ENCODE data around the gene DOCK9. TPM values are rescaled to one million over a fixed set of nuclear protein-coding genes. Genes with fewer than 3 reads are reported as not detected.

The DOCK9 gene
- total and polyA plus RNA-seq, 2 donors (not counting 1 experiment from before 2014, with no cell fraction given): 18.5 to 28.0 TPM

- TF ChIP-seq EZH2 (IDR thresholded peaks at IDR 0.05; ENCODE audit: borderline replicate concordance, insufficient read depth, low read depth, low read length, poor library complexity, severe bottlenecking) (no peak), CTCF (IDR thresholded peaks at IDR 0.05) (no peak)
- WGBS (ENCODE audit: insufficient coverage): 100% methylated on average over 2 of the region's 4 CpGs
- H3K36me3 ChIP-seq (replicated peaks in 1 of 2; ENCODE audit: control extremely low read depth in 1 of 2, control insufficient read depth in 1 of 2, extremely low read depth in 1 of 2, insufficient read depth in 2 of 2, low read length in 1 of 2): no peaks in the 10 kb centered on the region
- Mint-ChIP-seq H3K4me1 (no peaks in the 10 kb centered on the region), H3K9me3 (ENCODE audit: insufficient read depth) (no peaks in the 10 kb centered on the region), H3K4me3 (no peak overlapping the region), H3K27ac (no peak overlapping the region), H3K27me3 (no peaks in the 10 kb centered on the region)
- ATAC-seq (ENCODE audit: low read depth): no peak
- ChIA-PET CTCF (no interaction called here), POLR2A (no interaction called here)
- DNase-seq: no peak
- intact Hi-C loops (cut with micrococcal nuclease): no loop called here
- H3K79me2 ChIP-seq (ENCODE audit: control insufficient read depth, insufficient read depth, low read length): no peaks in the 10 kb centered on the region
- no peak overlapping the region for H3K4me2 ChIP-seq (replicated peaks; ENCODE audit: low read depth, low read length, poor library complexity, severe bottlenecking)
- H3K4me1 ChIP-seq (ENCODE audit: control insufficient read depth in 2 of 2, insufficient read depth in 2 of 2, low read length in 2 of 2): no peaks in the 10 kb centered on the region
- H3K27me3 ChIP-seq (replicated peaks in 1 of 4; ENCODE audit: control extremely low read depth in 1 of 4, control insufficient read depth in 3 of 4, insufficient read depth in 4 of 4, low read length in 3 of 4): no peaks in the 10 kb centered on the region
- H3K9me3 ChIP-seq (ENCODE audit: control extremely low read depth in 1 of 3, control insufficient read depth in 2 of 3, insufficient read depth in 1 of 3, low read length in 2 of 3): no peaks in the 10 kb centered on the region
- no peak overlapping the region for H3K9ac ChIP-seq (ENCODE audit: low read length)
- H2AFZ ChIP-seq (ENCODE audit: insufficient read depth, low read depth, low read length, poor library complexity, severe bottlenecking): no peak overlapping the region
- H3K4me3 ChIP-seq (ENCODE audit: control extremely low read depth in 1 of 5, extremely low read depth in 1 of 5, insufficient read depth in 1 of 5, low read depth in 2 of 5, low read length in 4 of 5): no peak overlapping the region
- no peaks in the 10 kb centered on the region for H4K20me1 ChIP-seq (ENCODE audit: control insufficient read depth, insufficient read depth, low read length, poor library complexity, severe bottlenecking)
- H3K27ac ChIP-seq (ENCODE audit: low read length in 2 of 2): no peak overlapping the region
Measured at GRCh38 chr13:98967491-98967890, 10.4 kb downstream of the DOCK9 start.

DNA sequence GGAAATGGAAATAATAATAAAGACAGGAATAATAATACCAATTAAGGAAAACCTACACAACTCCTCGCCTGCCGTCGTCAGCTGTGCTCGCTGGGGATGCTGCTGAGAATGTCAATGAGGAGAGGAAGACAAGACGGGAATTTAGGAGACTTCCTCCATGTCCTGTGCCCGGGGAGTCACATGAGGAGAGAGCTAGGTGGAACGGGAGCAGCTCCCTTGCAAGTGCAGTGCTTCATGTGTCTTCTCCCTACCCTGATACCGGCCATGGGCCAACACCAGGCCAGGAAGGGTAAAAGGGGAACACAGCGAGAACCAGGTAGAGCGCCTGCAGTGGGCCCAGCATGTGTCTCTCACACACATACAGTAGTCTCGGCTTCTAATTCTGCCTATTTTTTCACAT lies 11.8 kb downstream of the DOCK9 start:
- Mint-ChIP-seq H3K4me1 (no peaks in the 10 kb centered on the region), H3K4me3 (no peak overlapping the region), H3K9me3 (ENCODE audit: insufficient read depth) (no peaks in the 10 kb centered on the region), H3K27ac (no peak overlapping the region), H3K27me3 (no peaks in the 10 kb centered on the region)
- Histone ChIP-seq H3K27ac (ENCODE audit: low read length in 2 of 2) (no peak overlapping the region), H3K9me3 (ENCODE audit: control extremely low read depth in 1 of 3, control insufficient read depth in 2 of 3, insufficient read depth in 1 of 3, low read length in 2 of 3) (no peaks in the 10 kb centered on the region), H3K36me3 (replicated peaks in 1 of 2; ENCODE audit: control extremely low read depth in 1 of 2, control insufficient read depth in 1 of 2, extremely low read depth in 1 of 2, insufficient read depth in 2 of 2, low read length in 1 of 2) (no peaks in the 10 kb centered on the region), H3K4me3 (ENCODE audit: control extremely low read depth in 1 of 5, extremely low read depth in 1 of 5, insufficient read depth in 1 of 5, low read depth in 2 of 5, low read length in 4 of 5) (no peak overlapping the region), H3K4me2 (replicated peaks; ENCODE audit: low read depth, low read length, poor library complexity, severe bottlenecking) (no peak overlapping the region), H3K4me1 (ENCODE audit: control insufficient read depth in 2 of 2, insufficient read depth in 2 of 2, low read length in 2 of 2) (no peaks in the 10 kb centered on the region), H3K9ac (ENCODE audit: low read length) (no peak overlapping the region), H4K20me1 (ENCODE audit: control insufficient read depth, insufficient read depth, low read length, poor library complexity, severe bottlenecking) (no peaks in the 10 kb centered on the region), H2AFZ (ENCODE audit: insufficient read depth, low read depth, low read length, poor library complexity, severe bottlenecking) (no peak overlapping the region), H3K27me3 (replicated peaks in 1 of 4; ENCODE audit: control extremely low read depth in 1 of 4, control insufficient read depth in 3 of 4, insufficient read depth in 4 of 4, low read length in 3 of 4) (no peaks in the 10 kb centered on the region), H3K79me2 (ENCODE audit: control insufficient read depth, insufficient read depth, low read length) (no peaks in the 10 kb centered on the region)
- TF ChIP-seq EZH2 (IDR thresholded peaks at IDR 0.05; ENCODE audit: borderline replicate concordance, insufficient read depth, low read depth, low read length, poor library complexity, severe bottlenecking): no peak
- TF ChIP-seq CTCF (IDR thresholded peaks at IDR 0.05): no peak
- DNase-seq: no peak
- 95% methylated on average over 4 of the region's 11 CpGs for WGBS (ENCODE audit: insufficient coverage)
- ATAC-seq (ENCODE audit: low read depth): no peak
- ChIA-PET POLR2A (no interaction called here), CTCF (no interaction called here)
- intact Hi-C loops (cut with micrococcal nuclease): no loop called here
